PFSK-1 (cell line): ENCODE data around the gene LZTR1.

Source experiments
- POLR2AphosphoS5 ChIP-seq: IDR thresholded peaks from 2 replicates; pipeline ENCODE4 v1.6.1; 2012; ENCODE audit warnings: low read depth, mild to moderate bottlenecking, control low read depth, low read length, moderate library complexity
- SIN3A ChIP-seq: IDR thresholded peaks from 2 replicates; pipeline ENCODE4 v1.6.1; 2012; ENCODE audit warnings: mild to moderate bottlenecking, low read length, moderate library complexity, borderline replicate concordance; ENCODE audit not compliant: insufficient read depth
- TAF1 ChIP-seq: IDR thresholded peaks from 2 replicates; pipeline ENCODE4 v1.6.1; 2012; ENCODE audit warnings: low read length, control low read depth, borderline replicate concordance; ENCODE audit not compliant: insufficient read depth

- TF ChIP-seq SIN3A (no peak), TAF1 (no peak), POLR2AphosphoS5 (no peak)
These were observed 33.4 kb downstream of the LZTR1 start for GRCh38 chr22:21015466-21016006.
